GM18505 (cell line): Measurements from ENCODE around the gene CTNNBIP1.

ENCODE experiments used
- ATAC-seq: cut with Tn5 transposase; IDR thresholded peaks from one replicate; pipeline ENCODE4 v1.9.1; 2021; ENCODE audit not compliant: unreplicated experiment
- POLR2A ChIP-seq: IDR thresholded peaks from 4 replicates; pipeline ENCODE4 v1.6.1; 2011; ENCODE audit warnings: borderline replicate concordance; ENCODE audit not compliant: insufficient read depth, insufficient read length; ENCODE audit errors: extremely low read depth

The CTNNBIP1 gene

GRCh38 chr1:9847269-9847668, 62.8 kb downstream of the CTNNBIP1 start:
- ATAC-seq: no peak
- TF ChIP-seq POLR2A: no peak

- ATAC-seq: no peak
- no peak for TF ChIP-seq POLR2A
Measured at GRCh38 chr1:9846611-9847171, 63.4 kb downstream of the CTNNBIP1 start.

DNA sequence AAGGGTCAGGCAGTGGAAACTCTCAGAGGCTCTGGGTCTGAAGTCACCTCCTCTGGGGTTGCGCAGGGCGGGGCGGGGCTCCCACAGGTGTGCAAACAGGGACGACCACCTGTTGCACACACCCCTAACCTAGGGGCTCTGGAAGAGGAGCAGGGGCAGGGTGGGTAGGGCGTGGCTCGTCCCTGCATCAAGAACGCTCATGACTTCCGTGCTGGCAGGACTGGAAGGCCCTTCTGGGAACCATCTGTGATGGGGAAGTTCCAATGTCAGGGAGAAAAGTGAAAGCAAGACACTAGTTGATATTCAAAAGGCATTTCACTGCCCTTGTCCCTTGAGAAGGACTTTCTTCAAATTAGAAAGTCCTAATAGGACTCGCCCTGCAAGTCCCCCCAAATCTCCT, 64.2 kb downstream of the CTNNBIP1 start:
- no peak for ATAC-seq
- TF ChIP-seq POLR2A: no peak

DNA sequence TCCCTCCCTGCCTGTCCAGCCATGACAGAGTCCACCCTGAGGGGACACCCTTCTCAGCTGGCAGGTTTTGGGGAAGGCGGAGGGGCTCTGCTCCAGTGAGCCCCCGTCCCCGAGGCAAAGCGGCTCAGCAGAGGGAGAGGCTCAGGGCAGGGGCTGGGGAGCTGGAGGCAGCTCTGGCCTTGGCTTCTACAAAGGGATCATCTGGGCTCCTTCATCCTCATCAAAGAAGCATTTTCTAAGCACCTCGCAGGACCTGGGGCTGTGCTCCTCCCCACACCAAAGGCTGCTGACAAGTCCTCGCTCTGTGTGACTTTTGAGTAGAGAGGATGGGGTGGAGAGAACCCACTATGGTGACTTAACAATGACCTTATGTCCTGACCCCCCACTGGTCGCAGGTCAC, 65.3 kb downstream of the CTNNBIP1 start:
- TF ChIP-seq POLR2A: no peak
- no peak for ATAC-seq

DNA sequence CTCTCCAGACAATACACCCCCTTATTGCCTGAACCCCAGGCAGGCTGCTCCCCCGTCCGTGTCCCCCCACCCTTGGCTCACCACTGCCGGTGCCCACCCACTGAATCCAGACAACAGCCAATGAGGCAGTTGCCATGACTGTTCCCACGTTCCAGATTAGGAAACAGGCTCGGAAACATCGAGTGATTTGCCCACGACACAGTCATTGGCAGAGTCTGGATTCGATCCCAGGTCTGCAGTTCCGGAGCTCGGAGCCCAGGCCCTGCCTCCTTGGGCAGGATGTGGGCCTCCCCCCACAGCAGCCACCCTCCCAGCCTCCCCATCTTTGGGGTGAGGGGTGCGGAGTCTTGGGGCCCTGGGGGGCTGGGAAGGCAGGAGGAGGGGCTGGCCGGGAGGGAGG, 66.0 kb downstream of the CTNNBIP1 start:
- no peak for TF ChIP-seq POLR2A
- ATAC-seq: no peak

GRCh38 chr1:9843576-9843945, 66.5 kb downstream of the CTNNBIP1 start:
- no peak for TF ChIP-seq POLR2A
- ATAC-seq: no peak

GRCh38 chr1:9842781-9843575, 67.1 kb downstream of the CTNNBIP1 start:
- no peak for TF ChIP-seq POLR2A
- ATAC-seq: no peak

GRCh38 chr1:9842073-9842711, 67.9 kb downstream of the CTNNBIP1 start:
- ATAC-seq: no peak

GRCh38 chr1:9841460-9841859, 68.6 kb downstream of the CTNNBIP1 start:
- TF ChIP-seq POLR2A: no peak

More at GRCh38 chr1:9842073-9842711, 67.9 kb downstream of the CTNNBIP1 start:
- no peak for TF ChIP-seq POLR2A

GRCh38 chr1:9840176-9840575, 69.9 kb downstream of the CTNNBIP1 start:
- TF ChIP-seq POLR2A: no peak
- ATAC-seq: no peak

More at GRCh38 chr1:9841460-9841859, 68.6 kb downstream of the CTNNBIP1 start:
- no peak for ATAC-seq

DNA sequence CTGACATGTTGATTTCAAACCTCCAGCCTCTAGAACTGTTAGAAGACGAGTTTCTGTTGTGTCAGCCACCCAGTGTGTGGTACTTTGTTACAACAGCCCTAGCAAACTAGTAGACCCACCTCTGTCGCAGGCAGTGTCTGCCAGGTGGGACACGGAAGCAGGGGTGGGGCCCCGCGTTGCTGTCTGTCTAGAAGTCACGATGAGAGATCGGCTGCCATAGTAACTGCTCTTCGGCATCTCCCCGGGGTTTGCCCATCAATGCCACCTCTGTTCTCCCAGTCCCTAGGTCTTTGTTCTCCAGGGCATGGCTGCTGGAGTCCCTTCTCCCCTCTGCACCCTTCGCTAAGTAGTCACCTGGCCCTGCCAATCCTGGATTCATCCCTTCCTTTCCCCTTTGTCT, 71.1 kb downstream of the CTNNBIP1 start:
- no peak for TF ChIP-seq POLR2A

GRCh38 chr1:9836632-9836960, 73.5 kb downstream of the CTNNBIP1 start:
- TF ChIP-seq POLR2A: no peak
- no peak for ATAC-seq

More for the DNA sequence above, 71.1 kb downstream of the CTNNBIP1 start:
- ATAC-seq: no peak

DNA sequence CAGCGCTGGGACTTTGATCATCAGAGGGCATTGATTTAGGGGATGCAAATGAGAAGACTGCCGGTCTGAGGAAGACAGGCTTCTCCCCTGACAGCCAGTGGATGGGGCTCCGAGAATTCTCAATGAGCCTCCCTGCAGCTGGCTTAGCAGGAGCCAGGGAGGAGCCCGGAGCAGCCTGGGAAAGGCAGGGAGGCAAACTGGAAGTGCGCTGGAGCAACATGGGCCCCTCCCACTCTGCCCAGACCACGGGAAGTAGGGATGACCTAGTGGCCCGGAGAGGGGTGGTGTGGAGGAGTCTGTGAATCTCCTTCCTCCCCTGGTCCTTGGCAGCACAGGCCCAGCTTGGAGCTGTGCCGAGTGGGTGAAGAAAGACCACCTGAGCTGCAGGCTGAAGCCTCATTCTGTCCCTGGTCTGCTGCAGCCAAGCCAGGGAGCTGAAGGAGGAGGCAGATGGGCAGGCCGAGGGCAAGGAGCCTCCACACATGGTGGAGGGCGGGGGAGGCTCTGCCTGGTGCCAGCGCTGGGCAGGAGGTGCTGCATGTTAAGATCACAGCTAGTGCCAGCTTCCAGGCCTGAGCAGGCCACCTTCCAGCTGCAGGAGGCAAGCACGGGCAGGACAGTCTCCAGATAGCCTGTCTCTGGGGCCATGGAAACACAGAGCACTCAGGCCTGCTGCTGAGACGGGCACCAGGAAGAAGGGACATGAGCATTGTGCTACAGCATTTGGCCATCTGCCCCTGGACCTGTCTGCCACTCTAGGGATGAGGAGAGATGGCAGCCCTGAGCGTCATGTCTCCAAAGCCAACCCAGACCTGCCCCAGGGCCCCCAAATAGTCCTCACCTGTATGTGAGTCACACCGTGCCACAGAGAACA, 74.1 kb downstream of the CTNNBIP1 start:
- no peak for ATAC-seq
- TF ChIP-seq POLR2A: no peak
